Stimulated activated CD4-positive, alpha-beta T cell treated with anti-CD3 and anti-CD28 coated beads, Interleukin-2, amount 100 ng/mL, for 4 hours (primary cell): ENCODE data around the gene KDM3A.
"Not testable (repeated sequence)": the region's sequence is repeated elsewhere in the genome, so short reads cannot be mapped to it uniquely, and the experiment has no call there.

Experiments
- DNase-seq: peaks from one replicate; pipeline ENCODE4 v3.0.0-alpha.2; 2020; ENCODE audit warnings: low read depth

Gene KDM3A

GRCh38 chr2:86477349-86477748 is 36.2 kb downstream of the KDM3A start:
- no peak for DNase-seq

- DNase-seq, result no peak
Measured at GRCh38 chr2:86480105-86480504, 38.9 kb downstream of the KDM3A start.

GRCh38 chr2:86482034-86482433 is 40.9 kb downstream of the KDM3A start:
- DNase-seq, result no peak

GRCh38 chr2:86484385-86484784 is 43.2 kb downstream of the KDM3A start:
- no peak for DNase-seq

GRCh38 chr2:86485103-86485502 is 43.9 kb downstream of the KDM3A start:
- DNase-seq, result no peak

- DNase-seq, result no peak
Measured at GRCh38 chr2:86485802-86486201, 44.6 kb downstream of the KDM3A start.

DNA sequence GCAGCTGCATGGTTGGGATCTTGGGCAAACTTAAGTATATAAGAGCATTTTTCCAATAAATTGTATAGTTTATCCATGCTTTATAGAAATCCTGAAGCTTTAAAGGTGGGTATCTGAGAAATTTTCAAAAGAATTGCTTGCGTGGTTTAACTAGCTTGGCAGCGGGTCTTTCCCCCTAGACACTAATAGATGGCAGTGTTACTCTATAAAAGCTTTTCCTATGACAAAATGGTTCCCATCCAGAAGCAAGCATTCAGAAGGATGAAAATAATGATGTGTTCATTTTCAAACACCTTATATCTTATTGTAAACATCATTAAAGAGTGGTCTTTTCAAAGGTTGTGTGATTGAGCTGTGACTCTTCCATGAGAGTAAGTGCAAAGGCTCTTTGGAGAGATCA is 45.9 kb downstream of the KDM3A start:
- no peak for DNase-seq

DNA sequence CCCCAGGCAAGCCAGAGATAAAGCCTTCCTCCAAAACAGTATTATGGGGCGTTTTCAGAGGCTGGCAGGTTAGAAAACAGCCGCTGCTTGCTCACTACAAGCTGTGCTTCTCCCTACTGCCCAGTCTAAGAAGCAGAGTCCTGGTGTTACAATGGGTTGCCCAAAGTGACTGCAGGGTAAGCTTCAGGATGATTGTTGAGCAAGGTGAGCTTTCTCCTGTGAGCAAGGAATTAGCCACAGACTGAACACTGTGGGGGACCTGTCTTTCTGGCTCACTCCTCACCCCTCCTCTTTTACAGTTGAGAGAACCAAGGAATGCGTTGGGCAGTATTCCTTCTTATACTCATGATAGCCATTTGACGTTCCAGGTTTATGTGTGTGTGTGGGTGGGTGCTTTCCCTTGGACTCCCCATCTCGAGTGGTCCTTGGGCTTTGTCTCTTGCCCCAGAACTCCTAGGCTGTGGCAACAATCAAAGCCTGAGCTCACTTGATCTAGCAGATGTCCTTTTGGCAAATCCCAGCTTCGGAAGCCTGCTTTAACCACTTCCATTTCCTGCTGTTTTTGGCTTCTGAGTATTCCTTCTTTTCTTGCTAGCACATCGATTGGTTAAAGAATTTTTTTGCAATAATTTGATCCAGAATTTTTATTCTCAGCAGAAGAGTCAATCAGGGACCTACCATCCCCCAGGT is 47.5 kb downstream of the KDM3A start:
- DNase-seq, result no peak

DNA sequence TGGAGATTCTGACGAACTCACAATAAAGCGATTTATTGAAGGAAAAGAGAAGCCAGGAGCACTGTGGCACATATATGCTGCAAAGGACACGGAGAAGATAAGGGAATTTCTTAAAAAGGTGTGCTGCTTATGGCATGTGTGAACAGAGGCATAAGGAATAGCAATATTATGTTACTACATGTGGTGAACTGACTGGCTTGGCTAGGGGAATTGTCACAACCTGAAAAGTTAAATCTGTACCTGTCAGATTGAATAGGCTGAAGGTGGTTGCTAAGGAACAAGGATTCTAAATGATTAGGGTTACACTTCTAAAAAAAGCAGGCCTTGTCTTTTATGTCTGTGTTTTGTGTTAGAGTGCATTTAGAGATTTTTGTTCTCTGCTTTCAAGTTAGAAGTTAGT is 48.4 kb downstream of the KDM3A start:
- DNase-seq, result no peak

GRCh38 chr2:86490245-86490644 is 49.1 kb downstream of the KDM3A start:
- DNase-seq, result no peak

DNA sequence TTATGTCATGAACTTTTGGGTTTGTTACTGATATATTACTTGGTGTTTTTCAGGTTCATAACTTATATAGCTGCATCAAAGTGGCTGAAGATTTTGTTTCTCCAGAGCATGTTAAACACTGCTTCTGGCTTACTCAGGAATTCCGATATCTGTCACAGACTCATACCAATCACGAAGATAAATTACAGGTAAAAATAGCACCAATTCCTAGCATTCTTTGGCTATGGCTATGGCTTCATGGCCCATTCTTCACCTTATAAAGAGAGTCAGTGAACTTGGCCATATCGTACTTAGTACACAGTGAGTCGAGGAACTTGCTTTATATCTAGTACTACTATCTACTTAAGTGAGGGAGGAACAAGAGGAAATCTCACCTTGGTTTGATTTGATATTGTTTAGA is 49.9 kb downstream of the KDM3A start:
- no peak for DNase-seq

DNA sequence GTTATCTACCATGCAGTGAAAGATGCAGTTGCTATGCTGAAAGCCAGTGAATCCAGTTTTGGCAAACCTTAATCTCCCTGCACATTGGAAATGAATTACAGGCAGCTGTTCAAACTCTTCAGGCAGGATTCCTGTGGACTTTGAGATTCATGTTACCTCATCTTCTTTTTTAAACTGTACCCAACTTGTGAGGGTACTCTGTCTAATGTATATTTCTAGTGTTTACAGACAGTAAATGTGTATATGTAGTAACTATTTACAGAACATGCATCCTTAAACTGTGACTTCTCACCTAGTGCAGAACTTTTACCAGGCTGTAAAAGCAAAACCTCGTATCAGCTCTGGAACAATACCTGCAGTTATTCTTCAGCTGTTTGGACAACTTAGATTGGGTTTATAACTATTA is 50.9 kb downstream of the KDM3A start:
- no peak for DNase-seq

DNA sequence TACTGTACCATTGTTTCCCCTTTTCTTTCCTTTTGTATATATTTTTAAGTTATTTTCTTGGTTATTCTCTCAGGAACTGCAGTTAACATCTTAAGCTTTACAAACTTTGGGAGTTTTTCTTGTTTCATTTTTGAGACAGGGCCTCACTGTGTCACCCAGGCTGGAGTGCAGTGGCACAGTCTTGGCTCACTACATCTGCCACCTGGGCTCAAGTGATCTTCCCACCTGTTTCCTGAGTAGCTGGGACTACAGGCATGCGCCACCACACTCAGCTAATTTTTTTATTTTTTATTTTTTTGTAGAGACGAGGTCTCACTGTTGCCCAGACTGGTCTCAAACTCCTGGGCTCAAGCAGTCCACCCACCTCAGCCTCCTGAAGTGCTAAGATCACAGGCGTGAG is 55.2 kb downstream of the KDM3A start:
- not testable (repeated sequence) for DNase-seq

DNA sequence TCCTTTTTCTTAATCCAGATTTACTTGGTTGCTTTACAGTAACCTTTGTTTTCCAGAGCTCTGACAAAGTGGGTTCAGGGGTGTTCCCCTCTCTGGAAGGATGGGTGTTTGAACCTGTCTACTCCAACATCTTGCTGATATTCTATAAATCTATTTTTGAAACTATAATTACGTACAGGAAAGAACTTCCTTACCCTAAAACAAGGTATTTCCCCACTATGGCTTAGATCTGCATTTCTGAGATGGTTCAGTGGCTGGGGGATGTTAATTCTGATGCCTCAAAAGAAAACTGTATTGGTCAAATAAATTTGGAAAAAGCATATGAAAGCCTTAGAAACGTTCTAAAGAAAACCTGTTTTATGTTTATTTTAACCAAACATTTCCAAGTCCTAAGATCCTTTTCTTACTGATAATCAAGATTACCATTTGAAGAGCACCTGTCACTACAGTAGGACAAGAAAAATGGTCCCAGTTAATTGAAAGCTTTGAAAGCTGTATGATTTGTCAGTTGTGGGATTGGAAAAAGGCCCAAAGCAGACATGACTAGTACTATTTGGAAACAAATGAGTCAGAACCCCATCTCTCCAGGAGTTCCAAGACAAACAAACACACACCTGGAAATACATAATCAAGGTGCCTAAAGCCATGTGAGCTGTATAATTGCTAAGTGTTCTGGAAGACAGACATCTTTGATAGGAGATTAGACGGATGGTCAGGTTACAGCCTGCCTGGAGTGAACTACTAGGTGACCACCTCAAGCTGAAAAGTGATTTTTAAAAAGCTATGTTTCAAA is 57.5 kb downstream of the KDM3A start:
- no peak for DNase-seq

GRCh38 chr2:86499326-86499725 is 58.2 kb downstream of the KDM3A start:
- DNase-seq, result no peak

GRCh38 chr2:86500325-86501083 is 59.3 kb downstream of the KDM3A start:
- DNase-seq, result no peak

DNA sequence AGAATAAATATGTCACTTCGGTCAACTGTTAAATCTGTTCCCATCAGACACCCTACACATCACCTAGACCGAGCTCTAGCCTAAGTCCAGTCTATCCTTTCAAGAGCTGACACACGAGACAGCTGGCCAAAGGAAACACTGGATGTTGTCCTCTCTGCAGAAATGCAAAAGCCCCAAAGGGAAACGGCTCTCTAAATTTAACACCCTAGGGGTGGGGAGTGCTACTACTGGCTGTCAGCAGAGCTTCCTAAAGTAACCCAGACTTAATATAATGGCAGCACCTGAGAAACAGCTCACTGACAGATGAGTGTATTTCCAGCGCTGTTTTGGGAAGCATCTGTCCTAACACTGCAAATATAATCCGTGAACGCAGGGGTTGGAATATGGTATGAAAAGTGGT is 66.4 kb downstream of the KDM3A start:
- DNase-seq, result no peak

DNA sequence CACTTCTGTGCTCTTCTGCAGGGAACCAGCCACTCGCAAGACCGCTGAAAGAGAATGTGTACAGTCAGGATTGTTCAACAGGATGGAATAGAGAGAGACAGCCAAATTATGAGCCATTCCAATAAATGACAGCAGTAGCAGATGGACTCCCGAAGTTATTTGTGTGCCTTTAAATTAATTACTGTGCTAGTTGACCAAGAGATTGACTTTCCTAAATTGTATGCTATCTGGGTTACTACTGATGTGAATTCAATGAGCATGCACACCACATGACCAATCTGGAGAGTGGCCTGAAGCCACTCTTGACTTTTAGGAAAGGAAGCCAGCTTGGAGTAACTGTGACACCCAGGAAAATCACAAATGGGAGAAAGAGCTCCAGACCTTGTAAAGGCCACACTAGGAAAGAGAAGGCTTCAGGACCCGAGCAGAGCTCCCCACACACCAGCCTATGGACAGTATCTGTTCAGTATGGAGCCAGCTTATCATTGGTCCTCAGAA is 69.3 kb downstream of the KDM3A start:
- no peak for DNase-seq

DNA sequence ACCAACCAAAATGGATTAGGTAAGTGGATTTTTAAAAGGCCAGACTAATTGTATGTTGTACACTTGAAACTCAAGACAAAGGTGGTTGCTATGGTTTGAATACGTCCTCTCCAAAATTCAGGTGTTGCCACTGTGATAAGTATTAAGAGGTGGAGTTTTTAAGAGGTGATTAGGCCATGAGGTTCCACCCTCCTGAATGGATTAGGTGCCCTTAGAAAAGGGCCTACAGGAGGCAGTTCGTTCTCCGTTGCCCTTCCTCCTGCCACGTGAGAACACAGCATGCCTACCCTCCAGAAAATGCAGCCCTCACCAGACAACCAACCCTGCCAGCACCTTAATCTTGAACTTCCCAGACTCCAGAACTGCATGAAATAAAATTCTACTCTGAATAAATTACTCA is 70.9 kb downstream of the KDM3A start:
- no peak for DNase-seq

DNA sequence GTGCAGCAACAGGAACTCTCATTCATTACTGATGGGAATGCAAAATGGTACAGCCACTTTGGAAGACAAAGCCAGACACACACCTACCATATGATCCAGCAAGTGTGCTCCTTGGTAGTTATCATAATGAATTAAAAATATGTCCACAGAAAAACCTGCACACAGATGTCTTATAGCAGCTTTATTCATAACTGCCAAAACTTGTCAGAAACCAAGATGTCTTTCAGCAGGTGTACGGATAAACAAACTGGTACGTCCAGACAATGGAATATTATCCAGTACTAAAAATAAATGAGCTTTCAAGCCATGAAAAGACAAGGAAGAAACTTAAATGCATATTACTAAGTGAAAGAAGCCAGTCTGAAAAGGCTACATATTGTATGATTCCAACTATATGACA is 71.7 kb downstream of the KDM3A start:
- no peak for DNase-seq

GRCh38 chr2:86513948-86514660 is 72.9 kb downstream of the KDM3A start:
- no peak for DNase-seq

DNA sequence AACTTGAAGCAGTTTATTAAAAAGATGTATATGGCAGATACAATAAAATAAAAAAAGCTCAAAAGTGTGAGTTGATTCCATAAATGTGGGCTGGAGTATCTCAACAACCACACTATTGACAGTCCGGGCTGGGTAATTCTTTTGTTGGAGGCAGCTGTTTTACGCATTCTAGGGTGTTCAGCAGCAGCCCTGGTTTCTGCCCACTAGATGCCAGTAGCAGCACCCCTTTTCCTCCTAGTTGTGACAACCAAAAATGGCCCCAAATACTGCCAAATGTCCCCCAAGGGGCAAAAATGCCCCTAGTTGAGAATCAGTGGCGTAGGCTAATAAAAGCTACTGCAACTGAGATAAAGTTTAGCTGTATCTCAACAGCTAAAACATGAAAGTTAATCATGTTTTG is 77.3 kb downstream of the KDM3A start:
- DNase-seq, result no peak
